ENCODE data around the gene MIEF1.
"Not testable (repeated sequence)": the region's sequence is repeated elsewhere in the genome, so short reads cannot be mapped to it uniquely, and the experiment has no call there.

The MIEF1 gene

DNA sequence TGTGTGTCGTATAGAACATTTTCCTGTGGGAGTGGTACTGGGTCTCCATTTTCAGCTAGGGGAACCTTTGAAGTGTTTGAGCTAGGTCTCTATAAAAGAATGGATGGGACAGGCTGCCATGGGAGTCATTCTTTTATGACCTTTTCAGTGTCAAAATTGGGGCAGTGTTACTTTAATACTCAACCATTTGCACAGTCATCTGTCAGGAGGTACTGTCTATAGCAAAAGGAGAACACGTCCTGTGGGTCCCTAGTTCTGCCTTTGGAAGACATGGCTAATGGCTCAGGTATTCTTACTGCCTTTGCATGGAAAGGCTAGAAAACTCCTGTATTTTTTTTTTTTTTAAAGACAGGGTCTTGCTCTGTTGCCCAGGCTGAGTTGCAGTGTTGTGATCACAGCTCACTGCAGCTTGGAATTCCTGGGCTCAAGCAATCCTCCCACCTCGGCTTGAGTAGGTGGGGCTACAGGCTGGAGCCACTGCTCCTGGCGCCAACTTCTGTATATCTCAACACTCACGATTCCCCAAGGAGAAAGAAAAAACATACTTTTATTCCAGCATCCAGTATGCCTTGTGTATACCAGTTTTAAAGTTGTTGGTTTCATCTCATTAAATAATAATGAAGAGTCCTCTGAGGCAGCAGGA is 16.2 kb downstream of the MIEF1 start:
- H3K27ac Mint-ChIP-seq: no peak overlapping the region
- ATAC-seq (replicated peaks) (no peak), DNase-seq (no peak)
- no peaks in the 10 kb centered on the region for H3K9me3 Mint-ChIP-seq
- H3K4me1 Mint-ChIP-seq (ENCODE audit: low read depth in 2 of 2): peaks cover 30% of the 10 kb centered on the region in 2 donors
- H3K4me3 Mint-ChIP-seq: peak overlapping the region; percentile 20 to 99
- H3K27me3 Mint-ChIP-seq: no peaks in the 10 kb centered on the region
- peaks cover 68% of the 10 kb centered on the region for H3K36me3 Mint-ChIP-seq (ENCODE audit: insufficient read depth)

DNA sequence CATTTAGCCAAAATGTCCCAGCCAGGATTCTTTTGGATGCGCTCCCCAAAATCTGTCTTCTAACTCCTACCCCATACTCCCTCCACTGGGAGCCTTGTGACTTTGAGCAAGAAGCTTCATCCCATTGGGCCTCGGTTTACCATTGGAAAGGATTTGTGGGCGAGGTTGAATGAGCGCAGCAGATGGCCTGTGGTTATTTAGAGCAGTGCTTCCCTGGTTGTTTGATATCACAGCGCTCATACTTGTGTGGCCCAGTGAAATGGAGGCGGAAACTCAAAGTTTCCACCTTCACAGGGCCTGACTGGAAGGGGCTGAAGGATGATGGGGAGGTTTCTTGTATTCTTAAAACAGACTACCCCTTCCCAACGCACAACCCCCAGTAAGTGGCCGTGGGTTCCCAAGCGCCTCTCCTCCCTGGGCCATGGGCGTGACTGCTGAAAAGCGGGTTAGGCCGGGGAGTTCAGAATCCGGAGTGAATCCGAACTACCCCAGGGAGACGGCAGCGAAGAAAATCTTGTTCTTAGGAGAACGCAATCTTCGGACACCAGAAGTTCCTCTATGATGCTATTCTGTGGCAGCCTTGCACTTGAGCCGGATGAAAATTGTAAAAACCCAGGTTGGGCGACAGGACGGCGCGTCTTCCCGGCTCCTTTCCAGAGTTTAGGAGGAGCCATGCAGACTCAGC is 17.0 kb downstream of the MIEF1 start:
- no peaks in the 10 kb centered on the region for H3K9me3 Mint-ChIP-seq
- peaks cover 32 to 34% of the 10 kb centered on the region in 2 donors for H3K4me1 Mint-ChIP-seq (ENCODE audit: low read depth in 2 of 2)
- peak overlapping the region; percentile 98 to 99 for H3K4me3 Mint-ChIP-seq
- no peaks in the 10 kb centered on the region for H3K27me3 Mint-ChIP-seq
- peak overlapping the region; percentile 95 to 99 for H3K27ac Mint-ChIP-seq
- H3K36me3 Mint-ChIP-seq (ENCODE audit: insufficient read depth): peaks cover 68% of the 10 kb centered on the region
- ATAC-seq (replicated peaks) (no peak), DNase-seq (no peak)

DNA sequence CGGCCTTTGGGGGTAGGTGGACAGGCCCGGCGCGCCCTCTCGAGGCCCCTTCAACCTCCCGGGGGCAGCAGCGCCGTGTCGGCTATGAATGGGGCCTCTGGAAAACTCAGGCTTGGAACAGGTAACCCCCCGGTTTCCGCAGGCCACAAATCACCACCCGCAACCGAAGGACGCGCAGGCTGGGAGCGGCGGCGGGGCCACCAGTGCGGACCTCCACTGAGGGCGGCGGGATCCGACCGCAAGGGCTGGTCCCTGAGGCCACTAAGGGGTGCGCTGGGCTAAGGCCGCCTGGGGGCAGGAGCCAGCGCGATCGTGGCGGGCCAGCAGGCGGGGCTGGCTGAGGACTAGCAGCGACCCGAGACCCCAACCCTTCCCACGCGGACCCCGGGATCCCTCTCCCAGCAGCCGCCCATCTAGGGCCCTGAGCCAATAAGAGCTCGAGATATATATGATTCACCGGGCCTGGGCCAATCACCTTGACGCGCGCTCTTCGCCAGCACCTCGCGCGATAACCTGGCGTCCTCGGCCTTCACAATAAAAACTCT is 17.7 kb downstream of the MIEF1 start:
- peak in 1 of 3 experiments; percentile 15 for DNase-seq
- Mint-ChIP-seq H3K27me3 (no peaks in the 10 kb centered on the region), H3K9me3 (no peaks in the 10 kb centered on the region), H3K4me1 (ENCODE audit: low read depth in 2 of 2) (peaks cover 31 to 35% of the 10 kb centered on the region in 2 donors), H3K4me3 (peak overlapping the region; percentile 98 to 99), H3K36me3 (ENCODE audit: insufficient read depth) (peaks cover 73% of the 10 kb centered on the region), H3K27ac (peak overlapping the region; percentile 95 to 99)
- ATAC-seq (replicated peaks): peak; percentile 90

GRCh38 chr22:39520226-39521105 is 18.4 kb downstream of the MIEF1 start, which contains the start of gene ATF4:
TSS of gene ATF4 (plus strand) at chr22:39520562. CDS start at chr22:39521446, 884 bp downstream.
- H3K27ac Mint-ChIP-seq: peak within 1 kb of the TSS; percentile 95 to 99
- H3K4me1 Mint-ChIP-seq (ENCODE audit: low read depth in 2 of 2): peaks cover 36 to 42% of the 10 kb centered on the region in 2 donors
- ATAC-seq (replicated peaks) (peak; percentile 54), DNase-seq (peak; percentile 94 to 95 (median 95))
- H3K4me3 Mint-ChIP-seq: peak within 1 kb of the TSS; percentile 98 to 99
- H3K27me3 Mint-ChIP-seq: no peaks in the 10 kb centered on the region
- no peaks in the 10 kb centered on the region for H3K9me3 Mint-ChIP-seq
- H3K36me3 Mint-ChIP-seq (ENCODE audit: insufficient read depth): peaks cover 76% of the 10 kb centered on the region

- Mint-ChIP-seq H3K4me3 (peak overlapping the region; percentile 98 to 99), H3K36me3 (ENCODE audit: insufficient read depth) (peaks cover 71% of the 10 kb centered on the region), H3K27ac (peak overlapping the region; percentile 95 to 99), H3K4me1 (ENCODE audit: low read depth in 2 of 2) (peaks cover 43 to 45% of the 10 kb centered on the region in 2 donors)
- not testable (repeated sequence) for ATAC-seq (replicated peaks); DNase-seq; H3K27me3 Mint-ChIP-seq; H3K9me3 Mint-ChIP-seq
Observed at GRCh38 chr22:39521106-39521885, 19.2 kb downstream of the MIEF1 start.

GRCh38 chr22:39522091-39522490 is 20.0 kb downstream of the MIEF1 start:
- H3K9me3 Mint-ChIP-seq; ATAC-seq (replicated peaks); H3K27me3 Mint-ChIP-seq; DNase-seq: not testable (repeated sequence)
- Mint-ChIP-seq H3K4me1 (ENCODE audit: low read depth in 2 of 2) (peaks cover 46 to 49% of the 10 kb centered on the region in 2 donors), H3K36me3 (ENCODE audit: insufficient read depth) (peaks cover 69% of the 10 kb centered on the region), H3K4me3 (peak overlapping the region; percentile 98 to 99), H3K27ac (peak overlapping the region; percentile 95 to 99)

DNA sequence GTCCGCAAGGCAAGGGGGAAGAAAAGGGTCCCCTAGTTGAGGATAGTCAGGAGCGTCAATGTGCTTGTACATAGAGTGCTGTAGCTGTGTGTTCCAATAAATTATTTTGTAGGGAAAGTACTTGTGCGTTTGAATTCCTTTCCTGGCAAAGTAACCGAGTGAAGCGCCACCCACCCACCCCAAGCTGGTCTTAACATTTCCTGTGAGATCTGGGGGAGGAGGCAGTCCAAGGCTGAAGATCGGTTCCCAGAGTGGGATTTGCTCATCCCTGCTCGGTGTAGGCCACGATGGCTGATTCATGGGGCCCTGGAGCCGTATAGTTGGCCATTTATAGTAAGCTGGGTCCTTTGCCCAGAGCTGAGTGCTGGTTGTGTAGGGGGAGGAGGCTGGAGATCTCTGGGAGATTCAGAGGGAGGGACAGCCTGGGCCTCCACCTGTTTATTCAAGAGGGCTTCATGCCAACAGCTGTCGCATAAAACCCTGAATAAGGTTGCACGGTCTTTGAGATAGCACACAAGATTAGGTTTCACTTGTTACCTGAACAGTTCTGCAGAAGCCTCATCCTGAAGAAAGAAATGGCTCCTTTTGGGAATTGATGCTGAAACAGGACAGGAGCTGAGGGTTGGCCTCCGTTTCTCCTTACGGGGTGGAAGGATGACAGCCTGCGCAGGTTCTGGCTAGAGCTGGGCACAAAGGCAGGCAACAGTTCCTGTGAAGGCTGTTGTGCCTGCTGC is 20.6 kb downstream of the MIEF1 start:
- H3K4me3 Mint-ChIP-seq: peak overlapping the region; percentile 98 to 99
- H3K36me3 Mint-ChIP-seq (ENCODE audit: insufficient read depth): peaks cover 73% of the 10 kb centered on the region
- H3K4me1 Mint-ChIP-seq (ENCODE audit: low read depth in 2 of 2): peaks cover 52 to 55% of the 10 kb centered on the region in 2 donors
- no peak for DNase-seq
- peak overlapping the region; percentile 95 to 99 for H3K27ac Mint-ChIP-seq
- H3K9me3 Mint-ChIP-seq: no peaks in the 10 kb centered on the region
- no peaks in the 10 kb centered on the region for H3K27me3 Mint-ChIP-seq
- no peak for ATAC-seq (replicated peaks)

- DNase-seq: no peak
Observed at GRCh38 chr22:39524089-39524752, 22.1 kb downstream of the MIEF1 start.

GRCh38 chr22:39524753-39525657 is 22.9 kb downstream of the MIEF1 start:
- H3K9me3 Mint-ChIP-seq: no peaks in the 10 kb centered on the region
- H3K4me1 Mint-ChIP-seq (ENCODE audit: low read depth in 2 of 2): peaks cover 66 to 70% of the 10 kb centered on the region in 2 donors
- H3K36me3 Mint-ChIP-seq (ENCODE audit: insufficient read depth): peaks cover 78% of the 10 kb centered on the region
- ATAC-seq (replicated peaks) (no peak), DNase-seq (no peak)
- peak overlapping the region; percentile 94 to 99 for H3K27ac Mint-ChIP-seq
- H3K4me3 Mint-ChIP-seq: peak overlapping the region; percentile 50 to 62
- no peaks in the 10 kb centered on the region for H3K27me3 Mint-ChIP-seq

More at GRCh38 chr22:39524089-39524752, 22.1 kb downstream of the MIEF1 start:
- Mint-ChIP-seq H3K4me1 (ENCODE audit: low read depth in 2 of 2) (peaks cover 64% of the 10 kb centered on the region in 2 donors), H3K4me3 (peak overlapping the region; percentile 50 to 62), H3K27me3 (no peaks in the 10 kb centered on the region), H3K36me3 (ENCODE audit: insufficient read depth) (peaks cover 79% of the 10 kb centered on the region), H3K27ac (peak overlapping the region in 1 of 2 donors; percentile 99), H3K9me3 (no peaks in the 10 kb centered on the region)
- ATAC-seq (replicated peaks): no peak

DNA sequence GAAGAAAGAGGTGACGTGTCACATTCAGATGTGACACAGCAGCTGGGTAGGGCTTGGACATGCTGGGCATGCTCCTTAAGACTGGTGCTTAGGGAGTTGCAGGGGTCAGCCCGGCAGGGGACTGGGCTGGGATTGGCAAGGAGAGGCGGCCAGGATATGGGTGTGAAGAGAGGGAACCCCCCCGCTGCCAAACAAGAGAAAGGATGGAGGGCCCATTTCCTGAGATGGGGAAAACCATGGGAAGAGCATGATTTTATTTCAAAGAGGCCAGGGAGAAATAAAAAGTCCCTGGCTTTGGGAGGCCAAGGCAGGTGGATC is 23.5 kb downstream of the MIEF1 start:
- Mint-ChIP-seq H3K9me3 (no peaks in the 10 kb centered on the region), H3K27me3 (no peaks in the 10 kb centered on the region), H3K4me3 (peak overlapping the region; percentile 12 to 42), H3K36me3 (ENCODE audit: insufficient read depth) (peaks cover 73% of the 10 kb centered on the region), H3K27ac (peak overlapping the region; percentile 94 to 99), H3K4me1 (ENCODE audit: low read depth in 2 of 2) (peaks cover 69 to 73% of the 10 kb centered on the region in 2 donors)
- ATAC-seq (replicated peaks) (no peak), DNase-seq (no peak)

GRCh38 chr22:39526736-39527171 is 24.7 kb downstream of the MIEF1 start:
- H3K36me3 Mint-ChIP-seq (ENCODE audit: insufficient read depth): peaks cover 67% of the 10 kb centered on the region
- H3K4me3 Mint-ChIP-seq: peak overlapping the region; percentile 34 to 40
- H3K4me1 Mint-ChIP-seq (ENCODE audit: low read depth in 2 of 2): peaks cover 77 to 78% of the 10 kb centered on the region in 2 donors
- ATAC-seq (replicated peaks) (peak; percentile 36), DNase-seq (peak in 1 of 3 experiments; percentile 12)
- H3K27me3 Mint-ChIP-seq: no peaks in the 10 kb centered on the region
- peak overlapping the region; percentile 72 to 99 for H3K27ac Mint-ChIP-seq
- no peaks in the 10 kb centered on the region for H3K9me3 Mint-ChIP-seq

Data from effector memory CD8-positive, alpha-beta T cell (primary cell).